GM12872 (cell line): Measurements from ENCODE around the gene BBS4.

ENCODE experiments used
- TF ChIP-seq, protein P1 (sequence below): IDR thresholded peaks from 3 replicates; pipeline ENCODE4 v1.5.1; 2011; ENCODE audit warnings: low read depth, mild to moderate bottlenecking, low read length, moderate library complexity; ENCODE audit not compliant: insufficient read depth

BBS4 gene

GRCh38 chr15:72785432-72785831 is 99.4 kb downstream of the BBS4 start:
- TF ChIP-seq, protein P1, sequence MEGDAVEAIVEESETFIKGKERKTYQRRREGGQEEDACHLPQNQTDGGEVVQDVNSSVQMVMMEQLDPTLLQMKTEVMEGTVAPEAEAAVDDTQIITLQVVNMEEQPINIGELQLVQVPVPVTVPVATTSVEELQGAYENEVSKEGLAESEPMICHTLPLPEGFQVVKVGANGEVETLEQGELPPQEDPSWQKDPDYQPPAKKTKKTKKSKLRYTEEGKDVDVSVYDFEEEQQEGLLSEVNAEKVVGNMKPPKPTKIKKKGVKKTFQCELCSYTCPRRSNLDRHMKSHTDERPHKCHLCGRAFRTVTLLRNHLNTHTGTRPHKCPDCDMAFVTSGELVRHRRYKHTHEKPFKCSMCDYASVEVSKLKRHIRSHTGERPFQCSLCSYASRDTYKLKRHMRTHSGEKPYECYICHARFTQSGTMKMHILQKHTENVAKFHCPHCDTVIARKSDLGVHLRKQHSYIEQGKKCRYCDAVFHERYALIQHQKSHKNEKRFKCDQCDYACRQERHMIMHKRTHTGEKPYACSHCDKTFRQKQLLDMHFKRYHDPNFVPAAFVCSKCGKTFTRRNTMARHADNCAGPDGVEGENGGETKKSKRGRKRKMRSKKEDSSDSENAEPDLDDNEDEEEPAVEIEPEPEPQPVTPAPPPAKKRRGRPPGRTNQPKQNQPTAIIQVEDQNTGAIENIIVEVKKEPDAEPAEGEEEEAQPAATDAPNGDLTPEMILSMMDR: no peak

DNA sequence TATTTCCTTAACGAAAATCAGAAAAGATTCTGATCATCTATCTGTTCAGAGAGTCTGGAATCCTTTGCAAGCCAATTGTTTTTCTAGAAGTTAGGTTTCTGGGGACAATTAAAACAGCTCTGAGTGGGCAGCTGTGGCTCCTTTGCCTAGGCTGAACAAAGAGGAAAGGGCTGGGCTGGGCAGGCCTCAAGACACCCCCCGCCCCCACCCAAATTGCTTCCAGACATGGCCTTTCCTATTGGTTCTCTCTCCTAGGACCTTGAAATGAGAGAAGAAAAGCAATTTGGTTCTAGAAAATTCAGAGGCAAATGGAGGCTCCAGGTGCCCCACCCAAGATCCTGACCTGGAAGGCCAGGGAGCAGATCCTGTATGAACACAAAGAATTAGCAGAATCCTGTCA is 99.8 kb downstream of the BBS4 start:
- TF ChIP-seq, protein P1: no peak

DNA sequence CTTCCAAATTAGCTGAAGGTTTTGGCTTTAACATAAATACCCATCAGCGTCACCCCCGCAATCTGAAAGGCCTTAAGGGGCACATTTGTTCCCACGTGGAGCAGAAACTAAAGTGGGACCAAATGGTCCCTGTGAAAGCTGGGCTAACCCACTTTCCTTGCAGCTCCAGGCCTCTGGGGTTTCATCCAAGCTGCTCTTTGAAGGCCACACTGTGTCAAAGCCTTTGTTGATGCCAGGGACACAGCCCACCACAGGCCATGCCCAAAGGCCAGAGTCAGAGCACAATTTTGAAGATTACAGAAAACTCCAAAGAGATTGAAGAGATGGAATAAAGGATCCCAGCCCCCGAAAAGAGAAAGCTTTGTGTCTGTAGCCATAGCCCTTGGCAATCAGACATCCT is 100.2 kb downstream of the BBS4 start:
- TF ChIP-seq, protein P1: no peak

DNA sequence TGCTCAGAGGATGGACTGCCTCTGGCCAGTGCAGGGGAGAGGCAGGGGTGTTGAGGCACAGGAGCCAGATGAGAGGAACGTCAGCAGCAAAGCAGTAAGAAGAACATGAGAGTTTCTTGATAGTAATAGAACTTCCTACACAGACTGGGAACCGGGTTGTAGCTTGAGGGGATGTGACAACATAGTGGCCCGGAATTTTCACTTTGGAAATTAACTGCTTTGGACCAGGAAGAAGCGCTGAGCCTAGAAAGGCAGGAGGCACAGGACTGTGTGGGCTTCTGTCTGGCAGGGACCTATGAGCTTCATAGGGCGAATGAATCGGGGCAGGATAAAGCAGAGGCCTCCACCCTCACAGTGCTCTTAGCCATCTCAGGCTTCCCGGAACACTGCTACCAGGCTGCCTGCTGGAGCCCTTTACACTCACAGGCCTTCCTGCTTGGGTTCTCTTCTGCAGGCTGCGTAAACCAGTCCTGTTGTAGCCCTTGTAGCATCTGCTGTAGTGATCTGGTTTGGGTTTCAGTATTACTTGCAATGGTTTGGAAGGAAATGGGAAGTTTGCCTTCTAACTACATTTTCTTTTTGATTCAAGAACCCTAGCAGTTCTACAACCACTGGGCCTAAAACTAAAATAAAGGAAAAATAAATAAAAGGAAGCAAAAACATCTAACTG is 100.8 kb downstream of the BBS4 start:
- TF ChIP-seq, protein P1: no peak

DNA sequence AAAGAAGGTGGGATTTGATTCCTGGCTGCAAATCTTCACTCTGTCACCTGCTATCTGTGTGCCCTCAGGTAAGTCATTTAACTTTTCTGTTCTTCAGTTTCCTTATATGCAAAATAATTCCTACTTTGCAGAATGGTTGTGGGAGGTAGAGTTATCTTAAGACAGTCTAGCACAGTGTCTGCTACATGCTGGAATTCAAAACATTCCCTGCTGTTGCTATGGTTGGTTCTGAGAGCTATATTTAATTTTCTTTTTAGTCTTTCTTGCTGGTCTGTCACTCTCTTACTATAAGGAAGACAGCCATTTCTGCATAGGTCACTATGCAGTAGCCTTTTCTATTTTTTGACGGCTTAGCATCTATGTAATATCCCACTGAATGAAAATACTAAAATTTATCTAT is 101.5 kb downstream of the BBS4 start:
- TF ChIP-seq, protein P1: no peak
